ENCODE results near the gene CDPF1. TPM values are rescaled to one million over a fixed set of nuclear protein-coding genes. Genes with fewer than 3 reads are reported as not detected.

CDPF1 gene
- 9.8 TPM for total RNA-seq

GRCh38 chr22:46250035-46250782, at the start of gene CDPF1:
Gene CDPF1, minus strand, starts transcription at chr22:46250293. Its CDS starts 2,009 bp downstream, at chr22:46248284.
- DNase-seq (ENCODE audit: low spot score) = peak; percentile 91

GRCh38 chr22:46299101-46299500, 49.0 kb upstream of the CDPF1 start:
- no peak for DNase-seq (ENCODE audit: low spot score)

GRCh38 chr22:46297151-46297812, 47.2 kb upstream of the CDPF1 start:
- no peak for DNase-seq (ENCODE audit: low spot score)

GRCh38 chr22:46296257-46297150, 46.4 kb upstream of the CDPF1 start, which contains the start of gene GTSE1:
Gene GTSE1, plus strand, starts transcription at chr22:46296870. Its CDS starts 531 bp downstream, at chr22:46297401.
- DNase-seq (ENCODE audit: low spot score) = peak; percentile 98

GRCh38 chr22:46295277-46295971, 45.3 kb upstream of the CDPF1 start:
- no peak for DNase-seq (ENCODE audit: low spot score)

GRCh38 chr22:46294784-46295183, 44.7 kb upstream of the CDPF1 start:
- no peak for DNase-seq (ENCODE audit: low spot score)

GRCh38 chr22:46293577-46294260, 43.6 kb upstream of the CDPF1 start:
- no peak for DNase-seq (ENCODE audit: low spot score)

- no peak for DNase-seq (ENCODE audit: low spot score)
These were observed 42.6 kb upstream of the CDPF1 start for GRCh38 chr22:46292732-46293131.

- DNase-seq (ENCODE audit: low spot score) = no peak
These were observed 42.1 kb upstream of the CDPF1 start for GRCh38 chr22:46292173-46292572.

- no peak for DNase-seq (ENCODE audit: low spot score)
These were observed 41.0 kb upstream of the CDPF1 start for GRCh38 chr22:46290843-46291785.

- DNase-seq (ENCODE audit: low spot score) = no peak
These were observed 40.2 kb upstream of the CDPF1 start for GRCh38 chr22:46290121-46290842.

GRCh38 chr22:46289244-46289891, 39.3 kb upstream of the CDPF1 start:
- DNase-seq (ENCODE audit: low spot score) = no peak

GRCh38 chr22:46288846-46289243, 38.8 kb upstream of the CDPF1 start:
- no peak for DNase-seq (ENCODE audit: low spot score)

GRCh38 chr22:46287873-46288751, 38.0 kb upstream of the CDPF1 start:
- DNase-seq (ENCODE audit: low spot score) = no peak

- no peak for DNase-seq (ENCODE audit: low spot score)
These were observed 37.1 kb upstream of the CDPF1 start for GRCh38 chr22:46286941-46287872.

GRCh38 chr22:46286006-46286405, 35.9 kb upstream of the CDPF1 start:
- DNase-seq (ENCODE audit: low spot score) = no peak

All from ureter (tissue), 1 donor.